Activated CD8-positive, alpha-beta memory T cell treated with anti-CD3 and anti-CD28 coated beads for 4 hours (primary cell): ENCODE data around the gene SRPX.

ENCODE experiments used
- DNase-seq, 2 donors: peaks; one replicate each; pipeline ENCODE4 v3.0.0-alpha.2; 2020; ENCODE audit warnings: low read depth in 2 of 2

SRPX gene, protein sequence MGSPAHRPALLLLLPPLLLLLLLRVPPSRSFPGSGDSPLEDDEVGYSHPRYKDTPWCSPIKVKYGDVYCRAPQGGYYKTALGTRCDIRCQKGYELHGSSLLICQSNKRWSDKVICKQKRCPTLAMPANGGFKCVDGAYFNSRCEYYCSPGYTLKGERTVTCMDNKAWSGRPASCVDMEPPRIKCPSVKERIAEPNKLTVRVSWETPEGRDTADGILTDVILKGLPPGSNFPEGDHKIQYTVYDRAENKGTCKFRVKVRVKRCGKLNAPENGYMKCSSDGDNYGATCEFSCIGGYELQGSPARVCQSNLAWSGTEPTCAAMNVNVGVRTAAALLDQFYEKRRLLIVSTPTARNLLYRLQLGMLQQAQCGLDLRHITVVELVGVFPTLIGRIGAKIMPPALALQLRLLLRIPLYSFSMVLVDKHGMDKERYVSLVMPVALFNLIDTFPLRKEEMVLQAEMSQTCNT

DNA sequence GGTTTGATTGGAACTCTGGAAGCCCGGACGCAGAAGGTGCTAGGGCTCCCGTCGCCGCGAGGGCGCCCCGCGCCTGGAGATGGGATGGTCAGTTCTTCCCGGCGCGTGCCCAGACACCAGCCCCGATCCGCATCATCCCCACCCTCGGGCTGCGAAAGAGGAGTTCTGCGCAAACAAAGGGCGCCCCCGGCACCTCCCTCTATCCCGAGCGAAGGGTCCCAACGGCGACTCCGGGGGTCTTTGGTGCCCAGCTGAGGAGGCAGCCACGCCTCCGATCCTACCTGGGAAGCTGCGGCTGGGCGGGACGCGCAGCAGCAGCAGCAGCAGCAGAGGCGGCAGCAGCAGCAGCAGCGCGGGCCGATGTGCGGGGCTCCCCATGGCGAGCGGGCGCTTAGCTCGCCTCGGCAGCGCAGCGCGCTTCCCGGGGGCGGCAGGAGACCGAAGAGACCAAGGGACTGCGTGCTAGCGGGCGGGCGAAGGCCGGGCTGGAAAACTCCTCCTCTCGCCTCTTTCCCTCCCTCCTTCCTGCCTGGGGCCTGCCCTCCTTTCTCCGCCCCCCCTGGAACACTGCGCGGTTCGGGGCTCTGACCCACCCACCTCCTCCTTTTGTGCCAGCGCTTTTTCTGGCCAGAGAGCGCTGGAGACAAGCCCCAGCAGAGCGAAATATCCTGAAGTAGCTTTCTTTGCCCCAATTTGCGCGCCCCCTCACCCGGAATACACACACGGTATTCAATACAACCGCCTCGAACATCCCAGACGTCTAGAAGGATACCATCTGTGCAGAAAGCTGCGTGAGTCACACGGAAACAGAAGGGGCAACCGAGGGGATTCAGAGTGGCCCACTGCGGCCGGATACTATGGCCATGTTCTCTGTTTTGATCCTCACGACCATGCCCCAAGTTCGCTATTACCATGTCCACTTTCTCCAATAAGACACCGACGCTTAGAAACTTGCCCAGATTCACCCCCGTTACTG, at the start of gene SRPX:
Gene SRPX, minus strand, starts transcription at position 457 of the 976 bp plus-strand sequence. Its CDS starts 79 bp downstream, at position 378.
- DNase-seq = no peak

DNA sequence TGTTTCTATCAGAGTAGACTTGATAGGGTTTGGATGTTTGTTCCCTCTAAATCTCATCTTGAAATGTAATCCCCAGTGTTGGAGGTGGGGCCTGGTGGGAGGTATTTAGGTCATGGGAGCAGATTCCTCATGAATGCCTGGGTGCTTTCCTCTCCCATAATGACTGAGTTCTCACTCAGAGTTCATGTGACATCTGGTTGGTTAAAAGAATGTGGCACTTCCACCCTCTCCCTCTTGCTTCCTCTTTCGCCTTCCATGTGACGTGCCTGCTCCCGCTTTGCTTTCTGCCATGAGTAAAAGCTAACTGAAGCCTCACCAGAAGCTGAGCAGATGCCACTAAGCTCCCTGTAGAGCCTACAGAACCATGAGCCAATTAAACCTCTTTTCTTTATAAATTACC, 47.3 kb upstream of the SRPX start:
- no peak for DNase-seq

DNA sequence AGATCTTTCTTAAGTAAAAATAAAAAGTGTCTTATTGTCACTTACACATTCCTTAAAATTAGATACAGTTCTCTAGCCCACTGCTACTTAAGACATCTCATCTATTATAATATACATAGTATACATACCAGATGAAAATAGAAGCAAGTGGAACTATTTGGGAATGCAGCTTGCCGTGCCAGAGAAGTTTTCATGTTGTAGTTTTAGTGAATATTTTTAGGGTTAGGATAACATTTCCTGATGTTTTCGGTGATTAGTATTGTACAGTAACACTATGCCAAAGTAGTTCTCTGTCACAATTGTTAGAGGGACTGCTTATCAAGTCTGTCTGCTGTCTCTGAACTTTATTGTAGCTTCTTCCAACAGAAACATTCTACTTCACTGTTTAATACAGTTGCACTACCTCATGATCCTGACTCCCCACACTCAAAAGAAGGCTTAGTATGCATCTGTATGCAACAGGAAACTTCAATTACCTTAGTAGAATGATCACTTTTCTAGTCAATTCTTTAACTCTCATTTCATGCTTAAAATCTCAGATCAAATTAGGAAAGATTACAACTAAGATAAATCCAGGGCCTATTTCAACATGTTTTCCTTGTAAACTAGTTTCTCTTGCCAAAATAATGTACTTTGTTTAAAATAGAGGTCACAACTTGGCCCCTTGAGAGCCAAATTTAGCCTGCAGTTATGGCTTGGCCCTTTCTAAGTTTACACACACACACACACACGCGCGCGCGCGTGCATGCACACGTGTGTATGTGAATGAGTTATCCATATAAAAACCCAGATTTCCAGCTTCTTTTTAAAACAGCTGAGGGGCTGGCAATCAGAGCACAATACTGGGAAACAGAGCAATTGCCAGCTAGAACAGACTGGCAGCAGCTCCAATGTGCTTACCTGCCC, 42.3 kb upstream of the SRPX start:
- DNase-seq = no peak

DNA sequence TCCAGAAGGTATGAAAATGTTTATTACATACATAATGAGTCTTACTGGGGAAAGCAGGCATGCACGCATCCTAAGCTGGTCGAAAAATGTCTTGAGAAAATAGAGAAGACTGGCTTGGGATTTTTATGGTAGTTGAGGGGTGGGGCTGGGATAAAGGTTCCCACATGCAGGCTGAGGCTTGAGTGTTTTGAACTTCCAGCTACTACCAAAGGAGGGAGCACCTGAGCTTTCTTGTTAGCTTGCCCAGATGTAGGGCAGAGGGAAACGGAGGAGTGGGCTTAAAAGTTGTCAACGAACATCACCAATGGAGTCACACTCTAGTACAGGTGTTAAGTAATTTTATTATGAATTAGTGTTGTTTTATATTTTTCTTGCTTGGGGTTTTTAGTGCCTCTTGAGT, 39.6 kb upstream of the SRPX start:
- DNase-seq = no peak

DNA sequence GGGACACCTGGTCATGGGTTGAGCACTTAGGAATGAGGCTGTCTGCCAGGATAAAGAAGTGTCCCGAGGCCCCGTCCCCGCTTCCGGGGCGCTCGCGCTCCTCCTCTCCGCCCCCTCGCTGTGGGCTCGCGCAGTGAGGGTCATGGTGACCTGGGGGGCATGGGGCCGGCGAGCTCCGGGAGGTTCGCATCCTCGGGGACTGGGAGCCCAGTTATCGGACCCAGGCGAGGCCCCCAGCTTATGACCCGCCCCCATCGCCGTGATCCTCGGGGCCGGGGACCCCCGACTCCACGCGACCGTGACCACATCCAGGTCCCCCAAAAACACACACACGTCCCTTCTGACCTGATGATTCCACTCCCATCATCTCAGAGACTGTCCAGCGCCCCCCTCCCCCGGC, 35.3 kb upstream of the SRPX start:
- DNase-seq = no peak

DNA sequence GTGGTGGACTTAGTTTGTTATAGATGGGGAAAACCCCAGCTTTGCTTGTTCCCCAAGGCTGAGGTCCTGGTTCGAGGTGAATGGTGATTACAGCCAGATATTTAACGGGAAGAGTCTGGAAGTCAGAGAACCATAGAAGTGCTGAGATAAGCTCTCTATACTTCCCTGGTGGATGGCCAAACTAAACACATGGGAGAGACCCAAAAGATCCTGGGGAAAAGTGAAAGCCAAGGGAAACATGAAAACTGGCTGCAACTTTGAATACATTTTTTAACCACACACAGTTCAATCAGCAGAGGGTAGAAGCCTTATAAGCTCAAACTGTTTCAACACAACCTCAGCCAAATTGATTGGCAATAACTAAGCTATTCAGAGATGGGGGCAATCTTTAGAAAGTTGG, 29.3 kb upstream of the SRPX start:
- no peak for DNase-seq

DNA sequence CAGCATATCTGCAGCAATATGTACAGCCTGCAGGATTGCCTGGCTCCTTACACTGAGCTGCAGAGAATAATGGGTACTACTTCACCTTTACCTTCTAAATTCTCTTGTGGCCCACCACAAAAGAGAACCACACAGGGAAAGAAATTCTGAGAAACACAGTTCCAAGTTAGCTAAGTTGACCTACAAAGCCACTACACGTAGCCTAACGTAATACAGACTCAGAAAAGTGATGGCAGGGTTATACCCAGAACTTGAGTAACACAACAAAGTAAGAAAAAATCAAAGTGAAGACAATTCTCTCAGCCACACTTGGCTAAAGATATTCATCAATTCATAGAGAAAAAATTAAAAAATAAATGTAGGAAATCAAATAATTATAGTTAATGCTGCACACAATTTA, 26.4 kb upstream of the SRPX start:
- DNase-seq = no peak

DNA sequence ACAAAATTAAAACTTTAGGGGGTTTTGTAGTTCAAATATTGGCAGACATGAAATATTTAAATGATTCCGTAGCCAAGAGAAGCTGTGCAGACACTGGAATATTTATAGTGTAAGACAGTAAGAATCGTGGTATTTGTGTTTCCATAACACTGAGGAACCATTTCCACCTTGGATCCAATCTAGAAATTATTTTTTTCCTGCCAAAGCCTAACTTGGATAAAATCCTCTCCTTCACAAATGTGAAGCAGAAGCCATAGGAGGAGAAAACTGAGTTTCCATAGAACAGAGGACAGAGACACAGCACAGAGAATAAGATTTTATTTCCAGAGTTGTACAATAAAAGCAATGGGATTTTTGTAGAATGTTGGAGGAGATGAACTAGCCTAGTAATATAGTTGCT, 19.9 kb upstream of the SRPX start:
- DNase-seq = no peak

DNA sequence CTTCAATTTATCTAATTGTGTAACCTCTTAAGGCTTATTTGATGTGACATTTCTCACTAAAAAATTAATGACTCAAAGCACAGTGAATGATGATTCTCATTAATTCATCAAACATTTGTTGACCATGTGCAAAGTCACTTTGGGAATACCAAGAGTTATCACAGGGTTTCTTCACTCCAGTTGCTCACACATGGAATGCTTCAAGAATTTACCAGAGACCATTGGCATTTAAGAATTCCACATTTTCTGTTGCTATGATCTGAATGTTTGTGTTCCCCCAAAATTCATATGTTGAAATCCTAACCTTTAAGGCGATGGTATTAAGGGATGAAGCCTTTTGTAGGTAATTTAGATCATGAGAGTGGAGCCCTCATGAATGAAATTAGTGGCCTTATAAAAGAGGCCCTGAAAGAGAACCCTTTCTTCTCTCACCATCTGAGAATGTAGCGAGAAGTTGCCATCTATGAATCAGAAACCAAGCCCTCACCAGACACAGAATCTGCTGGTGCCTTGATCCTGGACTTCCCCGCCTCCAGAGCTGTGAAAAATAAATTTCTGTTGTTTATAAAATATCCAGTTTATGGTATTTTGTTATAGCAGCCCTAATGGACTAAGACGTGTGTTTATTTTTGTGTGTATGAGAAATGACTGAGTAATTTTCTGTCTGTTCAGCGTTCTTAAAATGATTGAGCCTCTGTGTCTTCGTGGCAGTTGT, 16.4 kb upstream of the SRPX start:
- no peak for DNase-seq

DNA sequence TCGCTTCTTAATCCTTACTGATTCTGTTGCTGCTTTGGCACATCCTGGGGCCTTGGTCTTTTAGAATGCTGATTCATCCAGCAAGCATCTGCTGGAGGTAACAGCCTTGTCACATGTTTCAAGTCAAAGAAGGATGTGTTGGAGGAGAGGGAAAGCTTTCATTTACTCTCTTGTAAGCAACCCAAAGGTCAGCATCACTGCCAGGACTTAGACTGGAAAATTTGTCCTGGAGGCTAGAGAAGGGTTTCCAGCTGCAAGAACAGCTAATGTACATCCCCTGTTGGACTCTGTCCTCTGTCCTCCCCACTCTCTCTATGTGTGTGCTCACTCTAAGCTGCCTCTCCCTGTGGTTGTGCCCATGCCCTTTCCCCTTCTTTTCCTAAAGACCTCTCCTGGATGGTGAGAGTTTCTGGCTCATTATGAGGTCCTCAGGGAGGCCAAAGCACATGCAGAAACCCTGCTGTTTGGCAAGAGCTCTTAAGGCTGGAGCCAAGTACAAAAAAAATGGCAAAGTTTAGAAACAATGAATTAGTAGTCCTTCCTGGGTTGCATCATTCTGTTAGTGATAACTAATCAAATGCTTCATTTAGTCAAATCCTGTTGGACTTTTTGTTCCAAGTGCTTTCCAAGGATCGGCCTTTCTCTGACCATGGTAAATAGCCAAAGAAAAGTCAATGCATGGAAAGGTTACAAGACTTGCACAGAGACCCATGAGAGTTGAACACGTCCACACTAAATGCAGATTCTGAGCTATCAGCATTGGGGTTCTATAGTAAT, 13.4 kb upstream of the SRPX start:
- DNase-seq = no peak

DNA sequence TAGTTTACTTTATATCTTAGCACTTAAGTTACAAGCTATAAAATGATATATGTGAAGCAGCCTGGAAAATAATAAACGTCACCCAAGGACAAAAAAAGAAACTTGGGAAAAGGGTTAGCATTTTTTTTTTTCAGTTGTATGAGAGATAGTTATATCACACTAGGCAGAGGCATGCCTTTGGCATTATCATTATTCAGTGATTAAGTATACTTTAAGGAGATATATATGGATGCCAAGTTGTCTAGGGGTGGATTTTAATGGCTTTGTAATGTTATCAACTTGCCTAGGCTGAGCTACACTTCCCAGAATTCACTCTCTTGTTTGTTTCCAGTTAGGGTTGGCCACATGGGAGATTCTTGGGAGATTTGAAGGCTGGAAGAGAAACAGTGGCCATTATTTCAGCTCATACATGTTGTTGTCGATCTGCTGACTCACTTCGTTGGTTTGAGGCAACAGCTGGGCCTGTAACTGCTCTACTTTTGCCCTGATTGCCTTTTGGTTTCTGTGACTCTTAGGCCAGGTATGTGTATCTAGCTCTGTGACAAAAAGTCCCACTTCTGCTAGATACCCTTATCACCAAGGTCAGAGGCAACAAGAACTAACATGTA, 11.5 kb upstream of the SRPX start:
- no peak for DNase-seq

DNA sequence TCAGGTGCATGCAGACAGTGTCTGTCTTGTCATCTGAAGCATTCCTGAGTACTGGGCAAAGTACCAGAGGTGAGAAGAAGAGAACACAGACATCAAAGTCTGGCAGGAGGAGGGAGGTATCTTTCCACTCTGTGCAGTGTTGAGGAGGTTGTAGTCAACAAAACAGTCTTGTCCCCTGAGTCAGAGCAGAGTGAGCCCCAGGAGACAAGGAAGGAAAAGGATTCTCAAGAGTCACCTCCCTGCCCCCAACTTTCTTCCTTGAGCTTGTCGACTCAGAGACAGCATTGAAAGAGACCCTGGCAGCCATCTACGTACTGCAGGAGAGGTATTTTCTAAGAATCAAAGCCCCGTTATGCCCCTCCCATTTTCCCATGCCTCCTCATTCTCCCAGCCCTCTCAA, 4.4 kb upstream of the SRPX start:
- no peak for DNase-seq

DNA sequence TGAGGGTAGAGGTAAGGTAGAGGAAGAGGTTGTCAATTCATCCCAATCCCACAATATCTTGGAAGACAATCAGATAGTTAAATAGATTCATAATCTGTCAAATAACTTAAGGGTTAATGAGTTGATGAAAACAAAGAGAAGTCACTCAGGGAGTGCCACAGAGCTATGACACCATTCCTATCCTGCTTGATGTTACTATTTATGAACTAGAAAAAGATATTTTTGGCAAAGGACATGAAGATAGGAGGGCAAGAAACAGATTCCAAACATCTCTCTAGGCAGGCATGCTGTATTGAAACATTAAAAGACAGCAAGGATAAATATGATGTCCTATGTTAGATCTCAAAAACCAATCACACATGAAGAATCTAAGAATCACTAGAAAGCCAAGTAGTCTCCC, 3.5 kb upstream of the SRPX start:
- DNase-seq = no peak

DNA sequence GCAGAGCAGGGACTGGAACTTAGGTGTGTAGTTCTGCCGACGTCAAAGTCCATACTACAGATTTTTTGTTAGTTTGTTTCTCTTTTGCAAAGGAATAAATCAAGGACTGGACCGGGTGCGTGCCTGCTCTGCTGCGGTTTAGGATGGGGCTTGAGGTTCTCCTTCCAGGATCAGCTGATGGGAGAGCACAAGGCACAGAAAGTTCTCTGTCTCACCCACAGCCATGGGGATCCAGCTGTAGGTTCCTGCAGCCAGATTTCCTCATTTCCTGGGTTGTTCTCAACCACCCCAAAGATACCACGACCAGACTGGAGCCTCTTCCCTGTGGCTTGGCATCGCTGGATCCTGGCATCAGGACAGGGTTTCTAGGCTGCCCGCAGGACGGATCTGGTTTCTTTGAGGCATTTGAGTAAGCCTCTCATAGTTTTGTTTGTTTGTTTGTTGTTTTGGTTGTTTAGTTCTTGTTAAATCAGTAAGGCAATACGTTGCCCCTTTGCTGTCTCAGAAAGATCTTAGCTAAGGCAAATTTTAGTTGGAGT, 789 bp upstream of the SRPX start:
- no peak for DNase-seq

DNA sequence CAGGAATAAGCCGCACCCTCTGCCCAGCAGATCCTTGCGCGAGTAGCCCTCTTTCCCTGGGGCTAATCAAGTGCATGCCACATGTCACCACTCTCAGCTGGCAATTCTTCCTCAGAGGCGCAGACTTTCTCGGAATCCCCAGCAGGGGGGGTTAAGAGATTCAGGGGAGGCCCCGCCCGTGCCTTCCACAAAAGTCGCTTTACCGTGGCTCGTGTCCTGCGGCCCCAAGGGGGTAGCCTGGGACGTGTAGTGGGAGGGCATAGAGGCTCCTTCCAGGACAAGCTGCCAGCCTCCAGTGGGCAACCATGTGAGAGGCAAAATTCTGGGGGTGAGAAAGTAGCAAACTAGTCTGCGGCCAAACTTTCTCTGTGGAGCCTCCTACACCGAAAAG, 652 bp downstream of the SRPX start:
- no peak for DNase-seq

DNA sequence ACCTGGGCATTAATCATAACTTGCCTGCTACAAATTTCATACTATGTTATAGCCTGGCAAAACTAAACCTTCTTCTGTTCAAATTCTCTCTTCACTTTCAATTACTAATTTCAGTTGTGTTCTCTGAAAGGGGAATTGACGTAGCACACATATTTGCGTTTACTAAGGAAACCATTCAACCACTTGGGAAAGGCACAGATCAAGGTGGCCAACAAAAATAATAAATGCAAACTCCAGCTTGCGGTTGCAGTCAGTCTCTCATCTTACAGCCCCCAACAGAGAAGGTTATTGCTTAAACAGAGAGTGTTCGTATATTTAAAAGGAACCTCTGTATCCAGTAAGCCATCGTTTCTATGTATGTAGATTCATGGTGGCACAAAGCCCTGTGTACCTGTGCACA, 4.0 kb downstream of the SRPX start:
- no peak for DNase-seq

DNA sequence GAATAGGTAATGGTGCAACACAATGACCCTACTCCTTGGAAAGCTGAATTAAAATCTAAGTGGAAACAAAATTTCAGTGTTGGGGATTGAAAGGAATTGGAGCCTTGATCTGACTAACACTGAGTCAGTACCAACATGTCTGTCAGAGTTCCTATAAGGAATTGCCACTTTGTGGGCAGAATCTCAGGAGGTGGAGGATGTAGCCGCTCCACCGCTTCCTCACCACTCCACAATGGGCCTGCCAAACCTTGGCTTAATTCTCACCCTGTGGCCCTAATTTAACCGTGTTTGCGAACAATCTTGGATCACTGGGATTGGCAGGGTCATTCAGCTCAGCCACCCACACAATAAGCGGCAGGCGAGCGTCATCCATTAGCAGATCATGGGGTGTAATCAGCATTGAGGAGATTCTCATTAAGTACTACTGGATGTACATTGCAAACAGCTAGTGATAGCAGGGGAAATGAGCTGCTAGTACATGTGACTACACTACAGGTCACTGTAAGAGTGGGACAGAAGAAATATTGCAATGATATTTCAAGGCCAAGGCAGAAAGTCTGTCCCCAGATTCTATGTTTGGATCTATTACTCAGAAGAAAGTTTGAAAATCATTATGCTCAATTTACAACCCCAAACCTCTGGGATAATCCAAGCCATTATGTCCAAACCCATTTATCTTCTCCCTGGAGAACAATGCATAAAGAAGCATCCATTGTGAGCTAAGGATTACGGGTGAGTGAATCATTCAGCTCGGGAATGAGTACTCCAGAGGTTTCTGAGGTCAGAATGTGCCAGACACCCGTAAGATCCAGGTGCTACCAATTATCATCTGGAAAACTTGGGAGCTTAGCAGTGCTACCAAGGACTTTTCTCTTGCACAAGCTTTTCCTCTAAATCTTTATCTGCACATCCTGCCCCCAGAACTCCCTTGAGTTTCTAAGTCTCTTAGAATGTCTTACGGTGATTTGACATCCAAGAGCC, 5.8 kb downstream of the SRPX start:
- no peak for DNase-seq

DNA sequence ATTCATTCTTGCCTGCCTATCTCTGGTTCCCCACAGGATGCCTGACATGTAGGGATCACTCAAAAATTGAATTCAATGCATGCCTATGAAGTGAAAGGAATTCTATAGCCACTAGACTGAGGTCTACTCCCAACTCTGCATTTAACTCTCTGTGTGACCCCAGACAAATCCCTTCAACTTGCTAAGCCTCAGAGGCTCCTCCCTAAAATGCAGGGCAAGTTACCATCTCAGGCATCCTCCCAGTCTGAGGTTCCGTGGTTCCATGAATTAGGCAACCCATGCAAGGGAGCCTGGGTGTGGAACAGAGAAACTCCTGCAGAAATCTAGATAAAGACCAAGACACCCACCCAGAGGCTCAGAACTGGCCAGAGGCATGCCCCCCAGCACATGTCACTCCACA, 6.6 kb downstream of the SRPX start:
- DNase-seq = no peak
